ENCODE data around the gene ZNF296.

DNA sequence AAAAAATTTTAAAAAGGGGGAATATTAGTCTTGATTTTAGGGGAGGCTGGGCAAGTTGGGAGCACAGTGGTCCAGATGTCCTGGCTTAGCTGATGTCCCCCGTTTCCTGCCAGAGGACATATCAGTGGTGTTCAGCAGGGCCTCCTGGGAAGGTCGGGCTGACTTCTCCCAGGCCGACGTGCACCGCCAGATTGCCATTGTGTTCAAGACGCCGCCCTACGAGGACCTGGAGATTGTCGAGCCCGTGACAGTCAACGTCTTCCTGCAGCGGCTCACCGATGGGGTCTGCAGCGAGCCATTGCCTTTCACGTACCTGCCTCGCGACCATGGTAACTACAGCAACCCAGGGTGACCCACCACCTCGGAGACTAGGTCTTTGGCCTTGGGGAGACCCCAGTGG, 43.9 kb downstream of the ZNF296 start:
- TF ChIP-seq, protein P1, sequence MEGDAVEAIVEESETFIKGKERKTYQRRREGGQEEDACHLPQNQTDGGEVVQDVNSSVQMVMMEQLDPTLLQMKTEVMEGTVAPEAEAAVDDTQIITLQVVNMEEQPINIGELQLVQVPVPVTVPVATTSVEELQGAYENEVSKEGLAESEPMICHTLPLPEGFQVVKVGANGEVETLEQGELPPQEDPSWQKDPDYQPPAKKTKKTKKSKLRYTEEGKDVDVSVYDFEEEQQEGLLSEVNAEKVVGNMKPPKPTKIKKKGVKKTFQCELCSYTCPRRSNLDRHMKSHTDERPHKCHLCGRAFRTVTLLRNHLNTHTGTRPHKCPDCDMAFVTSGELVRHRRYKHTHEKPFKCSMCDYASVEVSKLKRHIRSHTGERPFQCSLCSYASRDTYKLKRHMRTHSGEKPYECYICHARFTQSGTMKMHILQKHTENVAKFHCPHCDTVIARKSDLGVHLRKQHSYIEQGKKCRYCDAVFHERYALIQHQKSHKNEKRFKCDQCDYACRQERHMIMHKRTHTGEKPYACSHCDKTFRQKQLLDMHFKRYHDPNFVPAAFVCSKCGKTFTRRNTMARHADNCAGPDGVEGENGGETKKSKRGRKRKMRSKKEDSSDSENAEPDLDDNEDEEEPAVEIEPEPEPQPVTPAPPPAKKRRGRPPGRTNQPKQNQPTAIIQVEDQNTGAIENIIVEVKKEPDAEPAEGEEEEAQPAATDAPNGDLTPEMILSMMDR (IDR thresholded peaks at IDR 0.05; ENCODE audit: extremely low read depth in 1 of 2, insufficient read depth in 1 of 2, low read depth in 1 of 2, low read length in 2 of 2), result no peak
- no peak for TF ChIP-seq POLR2AphosphoS5 (IDR thresholded peaks at IDR 0.05; ENCODE audit: insufficient read depth, low read depth, low read length)
